Mesenchymal stem cell (in vitro differentiated cells and primary cell): ENCODE data around the gene TOM1L1.
"Not testable (repeated sequence)": the region's sequence is repeated elsewhere in the genome, so short reads cannot be mapped to it uniquely, and the experiment has no call there.

Experiments
- DNase-seq: peaks from one replicate; pipeline ENCODE4 v3.0.0-alpha.2; 2013
- H2AFZ ChIP-seq: one replicate; pipeline ENCODE4 v1.6.1; 2013; ENCODE audit warnings: low read depth, mild to moderate bottlenecking, control low read depth, inconsistent platforms, low read length, moderate library complexity
- H2AK5ac ChIP-seq: 2 replicates; pipeline ENCODE4 v1.6.1; 2013; ENCODE audit warnings: low read length, moderate library complexity, mild to moderate bottlenecking, inconsistent platforms; ENCODE audit not compliant: severe bottlenecking
- H2BK120ac ChIP-seq: one replicate; pipeline ENCODE4 v1.6.1; 2013; ENCODE audit warnings: low read depth, mild to moderate bottlenecking, inconsistent platforms, low read length, moderate library complexity
- H2BK12ac ChIP-seq, 2 experiments: one replicate each; pipeline ENCODE4 v1.6.1; 2013; ENCODE audit warnings: inconsistent platforms in 2 of 2, low read length in 2 of 2, mild to moderate bottlenecking in 2 of 2, moderate library complexity in 2 of 2, control low read depth in 1 of 2
- H2BK15ac ChIP-seq: one replicate; pipeline ENCODE4 v1.6.1; 2013; ENCODE audit warnings: mild to moderate bottlenecking, low read depth, inconsistent platforms; ENCODE audit not compliant: poor library complexity, severe bottlenecking
- H2BK5ac ChIP-seq: 2 replicates; pipeline ENCODE4 v1.6.1; 2013; ENCODE audit warnings: low read depth, mild to moderate bottlenecking, low read length, control low read depth, inconsistent platforms; ENCODE audit not compliant: poor library complexity, severe bottlenecking
- H3K14ac ChIP-seq, 2 experiments: one replicate each; pipeline ENCODE4 v1.6.1; 2013; ENCODE audit warnings: inconsistent platforms in 2 of 2, low read length in 2 of 2, control low read depth in 1 of 2, mild to moderate bottlenecking in 1 of 2, moderate library complexity in 1 of 2
- H3K18ac ChIP-seq, 2 experiments: one replicate each; pipeline ENCODE4 v1.6.1; 2013; ENCODE audit warnings: inconsistent platforms in 2 of 2, low read length in 2 of 2, control low read depth in 1 of 2, low read depth in 1 of 2, mild to moderate bottlenecking in 1 of 2
- H3K23ac ChIP-seq, 2 experiments: one replicate each; pipeline ENCODE4 v1.6.1; 2013; ENCODE audit warnings: inconsistent platforms in 2 of 2, low read length in 2 of 2, mild to moderate bottlenecking in 2 of 2, moderate library complexity in 2 of 2, control low read depth in 1 of 2
- H3K27ac ChIP-seq: 2 replicates; pipeline ENCODE4 v1.5.1; 2013; ENCODE audit warnings: mild to moderate bottlenecking, moderate library complexity, low read length, control low read depth, inconsistent platforms; ENCODE audit not compliant: poor library complexity, severe bottlenecking
- H3K27me3 ChIP-seq, 2 experiments: 2 replicates each; pipeline versions ENCODE4 v1.6.1 to v1.7.0; 2013; ENCODE audit warnings: low read length in 2 of 2, mild to moderate bottlenecking in 2 of 2, moderate library complexity in 2 of 2, control low read depth in 1 of 2, inconsistent platforms in 1 of 2; ENCODE audit not compliant: control insufficient read depth in 1 of 2, insufficient read depth in 1 of 2
- H3K36me3 ChIP-seq, 2 experiments: 2 replicates each; pipeline versions ENCODE4 v1.6.1 to v1.7.0; 2013; ENCODE audit warnings: low read length in 2 of 2, control low read depth in 1 of 2, inconsistent platforms in 1 of 2, low read depth in 1 of 2, mild to moderate bottlenecking in 1 of 2; ENCODE audit not compliant: insufficient read depth in 2 of 2, control insufficient read depth in 1 of 2
- H3K4ac ChIP-seq, 2 experiments: one replicate each; pipeline ENCODE4 v1.6.1; 2013; ENCODE audit warnings: inconsistent platforms in 2 of 2, low read length in 2 of 2, mild to moderate bottlenecking in 2 of 2, moderate library complexity in 2 of 2, control low read depth in 1 of 2, low read depth in 1 of 2
- H3K4me1 ChIP-seq: 2 replicates; pipeline ENCODE4 v1.6.1; 2013; ENCODE audit warnings: low read depth, low read length, control low read depth; ENCODE audit not compliant: control insufficient read depth, insufficient read depth
- H3K4me2 ChIP-seq: 2 replicates; pipeline ENCODE4 v1.6.1; 2013; ENCODE audit warnings: low read length, mild to moderate bottlenecking, inconsistent platforms; ENCODE audit not compliant: poor library complexity, severe bottlenecking
- H3K4me3 ChIP-seq, 2 experiments: 2 replicates each; pipeline versions ENCODE4 v1.5.1 to v1.7.0; 2013; ENCODE audit warnings: low read length in 2 of 2, mild to moderate bottlenecking in 2 of 2, control low read depth in 1 of 2, low read depth in 1 of 2; ENCODE audit not compliant: insufficient read depth in 1 of 2
- H3K79me1 ChIP-seq: replicated peaks from 2 replicates; pipeline ENCODE4 v1.6.1; 2013; ENCODE audit warnings: mild to moderate bottlenecking, control low read depth, low read length, inconsistent platforms; ENCODE audit not compliant: poor library complexity, severe bottlenecking
- H3K9ac ChIP-seq: 2 replicates; pipeline ENCODE4 v1.7.0; 2013; ENCODE audit warnings: mild to moderate bottlenecking, low read length, moderate library complexity
- H3K9me3 ChIP-seq: 2 replicates; pipeline ENCODE4 v1.7.0; 2013; ENCODE audit warnings: mild to moderate bottlenecking, low read length; ENCODE audit not compliant: control insufficient read depth
- H4K8ac ChIP-seq: one replicate; pipeline ENCODE4 v1.6.1; 2013; ENCODE audit warnings: inconsistent platforms, mild to moderate bottlenecking, low read length, moderate library complexity
- H4K91ac ChIP-seq: one replicate; pipeline ENCODE4 v1.6.1; 2013; ENCODE audit warnings: mild to moderate bottlenecking, low read length, inconsistent platforms
- WGBS: methylation state at CpG from one replicate; pipeline ENCODE4 v1.1.7; 2013; ENCODE audit warnings: mixed read lengths; 5-methylcytosine and 5-hydroxymethylcytosine counted together

TOM1L1 gene

DNA sequence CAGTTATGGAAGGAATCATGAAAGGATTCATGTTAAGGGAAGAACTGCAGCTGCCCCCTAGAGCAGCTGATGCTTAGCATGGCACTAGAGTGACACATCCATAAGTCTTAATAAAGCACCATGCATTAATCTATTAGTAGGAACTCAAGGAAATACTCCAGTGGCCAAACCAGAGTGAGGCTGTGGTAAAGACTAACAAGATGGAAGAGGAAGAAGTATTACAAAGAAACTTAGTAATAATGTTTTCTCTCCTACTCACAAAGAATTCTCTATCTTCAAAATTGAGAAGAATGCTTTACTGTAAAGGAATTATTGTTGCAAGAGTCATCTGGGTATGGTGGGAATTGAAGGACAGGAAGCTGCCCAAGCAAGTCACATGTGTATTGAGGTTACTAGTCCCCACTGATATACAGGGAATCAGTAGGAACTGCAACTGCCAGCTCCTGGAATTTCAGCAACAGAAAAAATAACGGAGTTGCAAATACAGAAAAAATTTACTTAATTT lies 29.9 kb upstream of the TOM1L1 start:
- no CpG with 5 or more reads among the region's 1 CpG for WGBS
- Histone ChIP-seq H3K27me3 (no peaks in the 10 kb centered on the region), H2BK15ac (no peak overlapping the region), H3K4me2 (no peak overlapping the region), H3K79me1 (no peaks in the 10 kb centered on the region), H3K9ac (no peak overlapping the region), H3K14ac (no peak overlapping the region), H3K4me3 (no peak overlapping the region), H2AK5ac (no peak overlapping the region), H2BK5ac (no peak overlapping the region), H2AFZ (no peak overlapping the region), H3K18ac (no peak overlapping the region), H4K8ac (no peak overlapping the region), H2BK120ac (no peak overlapping the region), H3K9me3 (no peaks in the 10 kb centered on the region), H3K27ac (no peak overlapping the region), H3K4me1 (no peaks in the 10 kb centered on the region), H3K4ac (no peak overlapping the region), H3K36me3 (no peaks in the 10 kb centered on the region), H3K23ac (no peak overlapping the region), H2BK12ac (no peak overlapping the region), H4K91ac (no peak overlapping the region)
- DNase-seq = no peak

DNA sequence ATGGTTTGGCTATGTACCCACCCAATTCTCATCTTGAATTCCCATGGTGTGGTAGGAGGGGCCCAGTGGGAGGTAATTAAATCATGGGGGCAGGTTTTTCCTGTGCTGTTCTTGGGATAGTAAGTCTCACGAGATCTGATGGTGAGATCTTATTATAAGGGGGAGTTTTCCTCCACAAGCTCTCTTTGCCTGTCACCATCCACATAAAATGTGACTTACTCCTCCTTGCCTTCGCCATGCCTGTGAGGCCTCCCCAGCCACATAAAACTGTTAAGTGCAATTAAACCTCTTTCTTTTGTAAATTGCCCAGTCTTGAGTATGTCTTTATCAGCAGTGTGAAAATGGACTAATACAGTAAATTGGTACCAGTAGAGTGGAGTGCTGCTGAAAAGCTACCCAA lies 24.7 kb upstream of the TOM1L1 start:
- not testable (repeated sequence) for H3K9ac ChIP-seq

DNA sequence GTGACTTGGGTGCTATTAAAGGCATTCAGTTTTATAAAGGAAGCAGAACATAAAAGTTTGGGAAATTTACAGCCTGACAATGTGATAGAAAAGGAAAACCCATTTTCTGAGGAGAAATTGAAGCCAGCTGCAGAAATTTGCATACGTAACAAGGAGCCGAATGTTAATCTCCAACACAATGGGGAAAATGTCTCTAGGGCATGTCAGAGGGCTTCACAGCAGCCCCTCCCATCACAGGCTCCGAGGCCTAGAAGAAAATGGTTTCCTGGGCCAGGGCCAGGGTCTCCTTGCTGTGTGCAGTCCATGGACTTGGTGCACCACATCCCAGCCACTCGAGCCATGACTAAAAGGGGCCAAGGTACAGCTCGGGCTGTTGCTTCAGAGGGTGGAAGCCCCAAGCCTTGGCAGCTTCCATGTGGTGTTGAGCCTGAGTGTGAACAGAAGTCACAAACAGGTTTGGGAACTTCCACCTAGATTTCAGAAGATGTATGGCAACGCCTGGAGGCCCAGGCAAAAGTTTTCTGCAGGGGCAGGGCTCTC lies 23.9 kb upstream of the TOM1L1 start:
- Histone ChIP-seq H3K4ac (no peak overlapping the region), H3K9me3 (no peaks in the 10 kb centered on the region), H2BK120ac (no peak overlapping the region), H2AFZ (no peak overlapping the region), H4K8ac (no peak overlapping the region), H3K23ac (no peak overlapping the region), H3K9ac (no peak overlapping the region), H3K18ac (no peak overlapping the region), H3K36me3 (no peaks in the 10 kb centered on the region), H4K91ac (no peak overlapping the region), H3K27ac (no peak overlapping the region), H3K4me2 (no peak overlapping the region), H3K27me3 (no peaks in the 10 kb centered on the region), H2BK12ac (no peak overlapping the region), H2BK5ac (no peak overlapping the region), H2BK15ac (no peak overlapping the region), H3K4me1 (no peaks in the 10 kb centered on the region), H3K14ac (no peak overlapping the region), H2AK5ac (no peak overlapping the region), H3K4me3 (no peak overlapping the region), H3K79me1 (no peaks in the 10 kb centered on the region)
- no peak for DNase-seq
- 78% methylated on average over 6 of the region's 6 CpGs for WGBS

More for the DNA sequence above, 24.7 kb upstream of the TOM1L1 start:
- not testable (repeated sequence) for H3K4ac ChIP-seq, H3K14ac ChIP-seq, H2BK12ac ChIP-seq, H2BK15ac ChIP-seq, H2BK120ac ChIP-seq, H2BK5ac ChIP-seq, H3K27me3 ChIP-seq, H3K4me2 ChIP-seq, H3K23ac ChIP-seq, H3K9me3 ChIP-seq, H4K8ac ChIP-seq, H3K27ac ChIP-seq, DNase-seq, H3K4me3 ChIP-seq, H4K91ac ChIP-seq, H2AFZ ChIP-seq, H3K36me3 ChIP-seq, H2AK5ac ChIP-seq, H3K79me1 ChIP-seq, H3K18ac ChIP-seq, H3K4me1 ChIP-seq
- WGBS = 20% methylated on average over 1 of the region's 2 CpGs

DNA sequence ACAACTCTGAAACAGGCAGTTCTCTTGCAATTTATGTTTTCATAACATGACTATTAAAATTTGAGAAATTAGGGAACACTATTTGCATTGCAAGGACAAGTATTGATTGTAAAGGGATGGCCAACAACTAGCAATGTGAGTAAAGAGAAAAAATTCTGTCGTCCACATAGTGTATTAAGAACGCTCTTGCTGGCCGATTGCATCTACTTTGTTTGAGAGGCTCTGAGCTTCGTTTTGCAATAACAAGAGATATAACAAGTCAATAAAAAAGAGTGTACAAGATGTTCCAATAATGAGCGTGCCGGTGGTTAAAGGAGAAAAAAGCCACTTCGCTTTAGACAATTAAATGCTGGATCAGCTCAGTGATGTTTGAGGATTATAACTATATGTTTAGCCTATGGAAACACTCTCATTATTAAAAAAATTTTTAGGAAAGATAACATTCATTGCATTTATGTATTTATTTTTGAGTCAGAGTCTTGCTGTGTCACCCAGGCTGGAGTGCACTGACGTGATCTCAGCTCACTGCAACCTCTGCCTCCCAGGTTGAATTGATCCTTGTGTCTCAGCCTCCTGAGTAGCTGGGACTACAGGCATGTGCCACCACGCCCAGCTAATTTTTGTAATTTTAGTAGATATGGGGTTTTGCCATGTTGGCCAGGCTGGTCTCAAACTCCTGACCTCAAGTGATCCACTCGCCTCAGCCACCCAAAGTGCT lies 19.2 kb upstream of the TOM1L1 start:
- Histone ChIP-seq H3K36me3 (no peaks in the 10 kb centered on the region), H3K27me3 (no peaks in the 10 kb centered on the region), H3K4me1 (no peaks in the 10 kb centered on the region), H2BK12ac (no peak overlapping the region), H3K9me3 (no peaks in the 10 kb centered on the region), H4K8ac (no peak overlapping the region), H2AK5ac (no peak overlapping the region), H3K79me1 (no peaks in the 10 kb centered on the region), H2BK5ac (no peak overlapping the region), H3K4me3 (no peak overlapping the region), H3K9ac (no peak overlapping the region), H2AFZ (no peak overlapping the region), H2BK15ac (no peak overlapping the region), H3K4ac (no peak overlapping the region), H2BK120ac (no peak overlapping the region), H4K91ac (no peak overlapping the region), H3K4me2 (no peak overlapping the region), H3K27ac (no peak overlapping the region), H3K14ac (no peak overlapping the region), H3K23ac (no peak overlapping the region), H3K18ac (no peak overlapping the region)
- DNase-seq = no peak
- WGBS = 81% methylated on average over 9 of the region's 10 CpGs
